22Rv1 (cell line): ENCODE results near the gene SHD.

ENCODE experiments used
- H3K27ac ChIP-seq: fragments of 450-650 bp; 2 replicates; pipeline ENCODE4 v1.5.1; 2017
- CTCF ChIP-seq: fragments of 450-650 bp; IDR thresholded peaks from 2 replicates; pipeline ENCODE4 v1.5.1; 2017; ENCODE audit warnings: mild to moderate bottlenecking
- ZFX ChIP-seq: fragments of 450-650 bp; IDR thresholded peaks from 2 replicates; pipeline ENCODE4 v1.6.1; 2017; ENCODE audit warnings: antibody characterized with exemption, borderline replicate concordance

The SHD gene

GRCh38 chr19:4288091-4288777, 9.2 kb downstream of the SHD start:
- no peak overlapping the region for H3K27ac ChIP-seq
- no peak for TF ChIP-seq ZFX
- no peak for TF ChIP-seq CTCF

- TF ChIP-seq ZFX = no peak
- no peak for TF ChIP-seq CTCF
- H3K27ac ChIP-seq = no peak overlapping the region
Observed at GRCh38 chr19:4291184-4291732, 12.2 kb downstream of the SHD start.

- TF ChIP-seq ZFX (no peak), CTCF (no peak)
- no peak overlapping the region for H3K27ac ChIP-seq
Observed at GRCh38 chr19:4292515-4292914, 13.4 kb downstream of the SHD start.

- no peak overlapping the region for H3K27ac ChIP-seq
- no peak for TF ChIP-seq CTCF
- TF ChIP-seq ZFX = no peak
Observed at GRCh38 chr19:4294389-4294788, 15.3 kb downstream of the SHD start.

- TF ChIP-seq CTCF (no peak), ZFX (no peak)
- H3K27ac ChIP-seq = no peak overlapping the region
Observed at GRCh38 chr19:4295972-4296771, 17.1 kb downstream of the SHD start.

GRCh38 chr19:4297901-4298809, 19.1 kb downstream of the SHD start:
- TF ChIP-seq CTCF (no peak), ZFX (no peak)
- H3K27ac ChIP-seq = no peak overlapping the region
